Medulla oblongata (tissue), 1 donor: ENCODE data around the gene TNFAIP8.

ENCODE experiments used
- DNase-seq: peaks from one replicate; pipeline ENCODE4 v3.0.0-alpha.2; 2015; ENCODE audit errors: extremely low spot score

TNFAIP8 gene

DNA sequence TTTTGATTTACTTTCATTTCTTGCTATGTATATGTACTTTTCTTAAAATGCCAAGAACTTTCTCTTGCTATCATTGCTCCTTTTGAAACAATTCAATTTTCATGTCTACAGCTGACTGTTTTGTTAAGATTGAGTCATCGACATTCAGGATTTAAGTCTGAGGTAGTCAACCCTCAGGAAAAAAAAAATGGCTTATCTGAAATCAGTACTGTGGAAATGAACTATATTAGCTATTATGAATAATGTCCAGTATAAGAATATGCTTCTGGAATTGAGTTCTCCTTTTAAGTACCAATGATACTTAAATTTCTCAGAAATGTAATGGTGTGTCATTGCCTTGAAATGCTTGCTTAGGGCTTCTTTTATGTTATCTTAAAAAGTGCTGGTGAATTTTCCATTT is 37.9 kb downstream of the TNFAIP8 start:
- no peak for DNase-seq

DNA sequence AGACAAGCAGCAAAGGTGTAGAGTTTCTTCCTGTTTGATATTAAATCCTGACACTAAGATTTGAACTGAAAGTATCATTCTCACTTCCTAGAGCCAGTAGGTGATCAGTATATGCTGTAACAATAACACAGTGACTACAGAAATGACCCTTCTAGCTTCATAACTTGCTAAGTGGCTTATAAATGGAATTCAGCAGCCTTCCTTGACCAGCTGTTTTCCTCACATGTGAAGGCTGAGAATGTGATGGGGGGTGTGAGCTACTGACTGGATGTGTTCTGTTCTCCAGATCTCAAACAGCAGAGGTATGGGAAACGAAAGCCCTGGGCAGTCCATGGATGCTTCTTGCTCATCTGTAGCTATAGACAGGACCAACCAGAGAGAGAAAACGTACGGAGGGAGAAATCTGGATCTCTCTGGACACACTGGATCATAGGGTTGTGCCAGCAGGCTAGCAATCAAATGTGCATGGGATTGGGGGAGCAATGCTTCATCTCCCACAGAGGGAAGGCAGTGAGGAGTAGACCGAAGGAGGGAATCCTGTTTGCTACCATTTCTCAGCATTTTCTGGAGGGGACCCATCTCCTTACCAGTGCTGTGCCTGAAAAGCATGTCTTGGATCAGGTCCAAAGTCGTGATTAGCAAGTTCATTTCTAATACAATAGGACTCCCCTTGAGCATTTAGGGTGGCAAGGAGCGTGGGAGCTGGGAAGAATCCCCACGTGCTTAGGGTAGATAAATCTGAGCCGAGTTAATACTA is 39.4 kb downstream of the TNFAIP8 start:
- DNase-seq = no peak

GRCh38 chr5:119396030-119396664 is 40.3 kb downstream of the TNFAIP8 start:
- DNase-seq = no peak

DNA sequence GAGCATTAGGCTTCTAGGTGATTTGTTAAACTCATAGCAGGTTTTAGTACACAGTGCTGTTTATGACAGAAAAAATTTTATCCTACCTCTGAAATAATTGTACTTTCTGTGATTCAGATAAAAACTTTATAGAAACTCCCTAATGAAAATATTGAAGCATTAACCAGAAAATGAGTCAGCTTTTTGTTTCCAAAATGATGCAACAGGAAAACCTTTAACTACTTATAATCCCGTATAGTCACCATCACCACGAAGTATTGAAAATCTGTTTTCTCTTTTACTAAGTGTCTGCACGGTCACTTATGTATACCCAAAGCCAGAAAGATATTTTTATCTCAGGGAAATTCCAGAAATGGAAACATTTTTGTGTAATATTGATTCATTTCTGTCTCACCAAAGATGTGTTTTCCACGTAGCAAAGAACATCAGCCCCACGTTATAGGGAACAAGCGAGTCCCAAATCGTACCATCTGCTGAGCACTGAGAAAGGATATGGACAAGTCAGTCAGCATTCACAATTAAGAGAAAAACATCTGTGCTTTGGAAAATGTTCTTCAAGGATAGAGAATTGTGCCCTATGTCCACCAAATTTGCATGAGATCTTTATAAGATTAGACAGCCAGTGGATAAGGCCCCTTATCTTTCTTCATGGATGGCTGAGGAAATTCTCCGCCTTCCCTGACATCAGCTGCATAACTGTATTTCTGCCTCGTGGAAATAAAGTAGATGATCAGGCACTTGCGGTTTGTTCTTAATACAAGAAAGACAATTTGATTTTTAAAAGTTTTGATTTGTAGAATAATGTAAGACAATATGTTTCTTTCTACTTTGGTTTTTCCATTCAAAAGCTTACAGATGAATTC is 41.9 kb downstream of the TNFAIP8 start:
- no peak for DNase-seq

DNA sequence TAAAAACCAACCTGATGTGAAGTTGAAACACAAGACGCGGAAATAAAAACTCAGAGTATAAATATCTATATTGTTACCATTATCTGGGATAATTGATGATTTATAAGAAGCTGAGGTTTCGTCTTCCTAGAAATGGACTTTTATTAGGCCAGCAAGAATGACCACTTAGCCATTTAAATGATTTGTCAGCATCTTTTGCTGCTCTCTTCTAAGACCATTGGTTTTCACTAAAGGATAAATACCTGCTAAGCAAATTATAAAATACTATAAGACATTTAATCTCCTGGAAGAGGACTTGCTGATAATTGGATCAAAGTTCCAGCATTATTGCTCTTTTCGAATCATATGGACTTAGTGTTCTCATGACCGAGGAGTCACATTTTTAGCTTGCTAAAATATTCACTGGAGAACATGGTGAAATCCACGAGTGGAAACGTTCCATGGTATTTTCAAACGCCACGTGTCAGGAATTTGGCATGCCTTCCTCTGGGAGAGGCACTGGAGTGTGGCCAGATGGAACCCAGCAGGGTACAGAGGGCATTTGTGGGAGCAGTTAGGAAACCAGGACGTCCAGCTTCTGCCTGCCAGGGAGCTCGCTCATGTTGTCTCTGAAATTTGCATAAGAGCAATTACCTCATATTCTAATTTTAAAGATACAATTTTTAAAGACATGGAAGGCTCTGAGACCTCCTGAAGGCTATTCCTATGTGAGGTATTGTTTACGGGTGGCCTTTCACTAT is 43.1 kb downstream of the TNFAIP8 start:
- DNase-seq = no peak

- no peak for DNase-seq
Observed at GRCh38 chr5:119400245-119400644, 44.4 kb downstream of the TNFAIP8 start.

GRCh38 chr5:119402081-119402480 is 46.3 kb downstream of the TNFAIP8 start:
- DNase-seq = no peak

- DNase-seq = no peak
Observed at GRCh38 chr5:119402555-119402954, 46.7 kb downstream of the TNFAIP8 start.

DNA sequence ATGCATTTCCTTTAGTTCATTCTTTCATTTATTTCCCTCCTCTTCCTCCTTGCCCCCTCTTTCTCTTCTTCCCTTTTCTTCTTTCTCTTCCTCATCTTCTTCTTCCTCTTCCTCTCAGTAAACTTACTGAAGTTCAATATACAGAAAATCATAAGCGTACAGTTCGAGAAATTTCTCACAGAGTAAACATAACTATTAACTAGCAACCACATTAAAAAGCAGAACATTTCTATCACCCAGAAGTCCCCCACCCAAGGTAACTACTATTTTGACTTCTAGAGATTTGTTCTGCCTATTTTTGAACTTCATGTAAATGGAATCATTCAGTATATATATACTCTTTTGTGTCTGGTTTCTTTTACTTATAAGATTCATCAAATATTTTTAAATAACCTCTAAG is 48.2 kb downstream of the TNFAIP8 start:
- DNase-seq = no peak

- DNase-seq = no peak
Observed at GRCh38 chr5:119405419-119405818, 49.6 kb downstream of the TNFAIP8 start.

DNA sequence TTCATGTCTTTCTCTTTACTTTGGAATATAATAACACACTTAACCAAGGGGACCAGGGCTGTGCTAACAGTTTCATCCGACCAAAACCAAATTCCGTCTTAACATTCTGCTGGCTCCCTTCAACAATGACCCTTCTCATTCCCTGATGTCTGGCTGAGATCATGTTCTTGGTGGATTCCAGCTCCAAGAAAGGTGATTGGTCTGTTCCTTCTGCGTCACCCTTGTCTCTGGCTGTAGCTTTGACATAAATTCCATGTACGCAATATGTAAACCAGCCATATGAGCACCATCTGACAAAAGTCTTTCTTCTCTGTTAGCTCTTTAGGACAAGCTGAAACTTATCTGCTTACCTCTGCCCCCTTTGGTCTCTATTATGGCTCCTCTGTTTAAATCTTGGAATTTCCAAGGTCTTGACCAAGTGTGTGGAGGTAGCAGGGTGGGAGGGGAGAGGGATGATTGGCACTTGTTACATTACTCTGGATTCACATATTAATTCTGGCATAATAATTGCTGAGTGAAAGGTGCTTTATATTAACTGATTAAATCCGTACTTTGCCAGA is 50.8 kb downstream of the TNFAIP8 start:
- no peak for DNase-seq

- no peak for DNase-seq
Observed at GRCh38 chr5:119409235-119409815, 53.5 kb downstream of the TNFAIP8 start.

GRCh38 chr5:119410448-119411159 is 54.8 kb downstream of the TNFAIP8 start:
- no peak for DNase-seq

DNA sequence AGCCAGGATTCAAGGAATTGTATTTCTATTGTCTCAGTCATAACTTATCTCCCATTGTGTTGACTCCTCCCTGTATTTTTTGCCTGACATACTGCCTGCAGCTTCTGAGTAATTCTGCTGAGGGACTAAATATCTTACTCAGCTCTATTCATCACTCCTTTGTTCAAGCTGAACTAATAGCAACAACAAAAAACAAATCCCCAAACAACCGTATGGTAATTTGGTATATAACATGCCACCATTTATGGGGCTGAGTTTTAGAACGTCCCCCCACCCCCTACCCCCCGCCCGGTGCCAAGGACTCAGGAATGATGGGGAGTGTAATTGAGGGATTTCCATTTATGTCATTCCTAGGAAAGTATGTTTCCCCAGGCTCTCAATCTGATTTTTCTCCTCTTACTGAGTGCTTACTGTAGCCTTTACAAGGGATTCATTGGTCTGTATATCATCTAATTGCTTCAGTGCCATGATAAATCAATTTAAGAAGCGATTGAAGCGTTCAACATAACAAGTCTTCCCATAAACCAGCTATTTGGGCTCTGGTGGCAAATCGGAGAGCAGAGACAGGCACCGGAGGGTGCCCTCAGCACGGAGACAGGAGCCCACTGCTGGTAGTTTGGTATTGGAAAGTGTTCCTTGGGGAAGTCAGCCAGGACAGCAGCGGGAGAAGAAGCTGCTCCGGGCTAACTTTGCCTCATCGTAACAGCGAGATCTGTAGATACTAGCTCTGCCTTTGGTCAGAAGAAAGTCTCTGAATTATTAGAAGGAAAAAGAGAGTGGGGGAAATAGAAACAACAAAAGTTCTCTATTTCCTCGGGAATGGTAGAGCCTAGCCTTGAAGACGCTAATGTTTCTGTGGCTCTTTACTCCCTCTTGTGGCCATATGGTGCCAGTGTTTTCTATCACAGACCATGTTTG is 55.8 kb downstream of the TNFAIP8 start:
- DNase-seq = peak; percentile 93

DNA sequence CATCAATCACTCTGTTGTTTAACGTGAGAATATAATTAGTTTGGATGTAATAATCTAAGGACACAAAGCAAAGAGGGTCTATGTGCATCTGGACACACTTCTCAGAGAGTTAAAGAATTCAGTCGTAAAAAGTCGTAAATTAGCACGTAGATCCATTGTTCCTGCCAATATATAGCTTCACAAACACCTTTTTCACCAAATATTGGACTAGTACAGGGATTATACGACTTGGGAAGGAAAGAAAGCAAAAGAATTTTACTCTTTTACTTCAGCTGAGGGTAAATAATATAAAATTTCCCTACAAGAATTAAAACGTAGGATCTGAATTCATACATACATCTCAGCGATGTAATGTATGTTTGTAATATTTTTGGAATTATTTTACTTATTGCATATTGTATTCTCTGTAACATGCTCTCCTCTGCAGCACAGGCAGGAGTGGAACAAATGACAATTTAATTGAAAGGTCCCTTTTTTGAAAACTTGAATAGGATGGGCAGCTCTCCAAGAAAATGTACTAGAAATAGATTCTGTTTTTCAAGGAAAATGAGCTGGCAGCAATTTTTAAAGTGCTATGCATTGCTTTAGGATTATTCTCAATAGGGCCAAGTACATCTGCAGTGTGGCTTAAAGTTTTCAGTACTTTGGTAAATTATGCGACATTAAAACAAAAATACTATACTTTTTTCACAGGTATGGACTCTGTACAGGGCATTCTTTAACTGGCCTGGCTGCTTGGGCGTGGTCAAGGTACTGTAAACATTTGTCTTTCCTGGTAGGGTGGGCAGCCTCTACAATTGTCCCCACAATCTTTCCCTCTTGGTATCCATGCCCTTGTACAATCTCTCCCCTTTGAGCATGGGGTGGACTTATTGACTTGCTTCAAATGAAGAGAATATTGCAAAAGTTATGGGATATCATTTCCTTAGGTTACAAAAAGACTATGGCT is 56.7 kb downstream of the TNFAIP8 start:
- DNase-seq = no peak

DNA sequence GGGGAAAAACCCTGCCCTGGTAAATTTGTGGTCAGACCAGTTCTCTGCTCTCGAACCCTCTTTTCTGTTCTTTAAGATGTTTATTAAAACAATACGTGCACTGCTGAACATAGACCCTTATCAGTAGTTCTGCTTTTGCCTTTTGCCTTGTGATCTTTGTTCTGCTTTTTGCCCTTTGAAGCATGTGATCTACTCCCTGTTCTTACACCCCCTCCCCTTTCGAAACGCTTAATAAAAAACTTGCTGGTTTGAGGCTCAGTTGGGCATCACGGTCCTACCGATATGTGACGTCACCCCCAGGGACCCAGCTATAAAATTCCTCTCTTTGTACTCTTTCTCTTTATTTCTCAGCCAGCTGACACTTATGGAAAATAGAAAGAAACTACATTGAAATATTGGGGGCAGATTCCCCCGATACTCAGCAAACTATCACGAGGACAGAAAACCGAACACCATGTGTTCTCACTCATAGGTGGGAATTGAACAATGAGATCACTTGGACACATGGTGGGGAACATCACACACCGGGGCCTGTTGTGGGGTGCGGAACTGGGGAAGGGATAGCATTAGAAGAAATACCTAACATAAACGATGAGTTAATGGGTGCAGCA is 58.4 kb downstream of the TNFAIP8 start:
- DNase-seq = peak; percentile 64

- no peak for DNase-seq
Observed at GRCh38 chr5:119417891-119418605, 62.2 kb downstream of the TNFAIP8 start.
